GM12875 (cell line): ENCODE results near the gene USP31.

ENCODE experiments used
- H3K4me3 ChIP-seq: one replicate; pipeline ENCODE4 v1.5.1; 2011; ENCODE audit warnings: low read depth, low read length, control low read depth
- CTCF ChIP-seq: IDR thresholded peaks from 2 replicates; pipeline ENCODE4 v1.5.1; 2011; ENCODE audit warnings: low read depth, mild to moderate bottlenecking, control low read depth, inconsistent platforms, low read length, moderate library complexity, borderline replicate concordance; ENCODE audit not compliant: insufficient read depth

The USP31 gene

GRCh38 chr16:23064639-23065038, 84.6 kb downstream of the USP31 start:
- TF ChIP-seq CTCF, result no peak
- H3K4me3 ChIP-seq, result no peak overlapping the region

DNA sequence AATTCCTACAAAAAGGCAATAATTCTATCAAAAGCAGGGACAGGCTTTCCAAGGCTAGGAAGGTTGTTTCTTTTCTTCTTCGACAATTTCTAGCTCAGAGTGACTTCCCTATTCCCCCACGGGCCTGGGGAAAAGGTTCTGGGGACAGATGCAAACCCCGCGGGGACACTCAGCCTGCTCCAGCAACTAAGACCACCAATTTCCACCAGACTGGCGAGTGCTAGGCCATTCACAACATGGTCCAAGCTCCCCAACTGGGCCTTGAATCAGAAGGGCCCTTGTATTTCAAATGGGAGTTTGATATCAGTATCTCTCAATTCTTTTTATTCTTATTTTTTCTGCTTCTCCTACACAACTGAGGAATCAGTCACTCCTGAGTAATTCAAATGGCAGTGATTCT, 86.7 kb downstream of the USP31 start:
- no peak overlapping the region for H3K4me3 ChIP-seq
- TF ChIP-seq CTCF, result no peak

DNA sequence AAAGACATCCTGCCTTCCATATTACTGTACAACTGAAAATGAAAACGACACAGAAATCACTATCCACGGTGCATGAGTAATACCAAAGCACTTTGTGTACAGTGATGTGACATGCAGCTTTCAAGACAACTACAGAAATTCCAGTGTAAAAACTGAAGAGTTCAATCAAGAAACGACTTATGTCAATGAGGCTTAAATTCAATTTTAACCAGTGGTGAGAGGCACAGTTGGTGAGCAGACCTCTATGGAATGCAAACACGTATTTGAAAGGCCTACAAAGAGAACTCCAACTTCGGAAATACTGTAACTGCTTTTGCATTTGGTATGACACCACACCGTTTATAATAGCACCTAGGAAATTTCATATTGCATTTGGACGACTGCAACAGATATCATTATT, 87.6 kb downstream of the USP31 start:
- TF ChIP-seq CTCF, result no peak
- H3K4me3 ChIP-seq, result no peak overlapping the region

DNA sequence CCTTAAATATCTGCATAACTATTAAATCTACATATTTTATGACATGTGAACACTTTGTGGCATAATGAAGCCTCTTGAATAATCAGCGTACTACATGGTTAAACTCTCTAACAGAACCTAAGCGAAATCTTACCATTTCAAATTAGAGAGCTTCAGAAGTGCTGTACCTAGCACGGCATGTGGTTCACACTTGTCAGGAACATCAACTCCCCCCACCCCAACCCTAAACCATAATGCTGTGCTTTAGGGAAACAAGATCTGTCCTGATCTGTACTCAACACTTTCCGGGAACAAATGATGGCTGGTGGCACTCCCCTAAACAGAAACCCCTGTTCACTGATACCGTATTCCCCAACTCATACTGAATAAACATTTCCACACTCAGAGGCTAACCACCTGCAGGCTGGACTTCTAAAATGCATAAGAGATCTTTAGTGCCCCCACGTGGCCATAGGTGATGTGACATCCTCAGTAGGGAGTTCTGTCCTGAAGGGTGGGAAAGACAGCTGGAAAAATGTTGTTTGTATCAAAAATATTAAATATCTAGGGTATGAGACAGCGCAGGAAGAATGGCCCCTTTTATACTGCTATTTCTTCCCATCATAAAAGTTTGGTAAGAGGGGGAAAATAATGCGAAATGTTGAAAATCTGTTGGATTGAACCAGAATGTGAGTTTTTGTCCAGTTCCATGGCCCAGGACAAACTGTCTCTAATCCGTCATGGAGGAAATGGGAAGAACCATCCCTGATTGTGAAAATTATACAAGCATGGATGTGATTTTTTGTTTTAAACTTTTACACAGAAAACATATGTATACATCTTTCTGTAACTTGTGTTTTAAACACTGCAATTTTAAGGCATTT, 88.6 kb downstream of the USP31 start:
- no peak overlapping the region for H3K4me3 ChIP-seq
- peak; percentile 77; the same call in 1 of the 2 replicates for TF ChIP-seq CTCF

DNA sequence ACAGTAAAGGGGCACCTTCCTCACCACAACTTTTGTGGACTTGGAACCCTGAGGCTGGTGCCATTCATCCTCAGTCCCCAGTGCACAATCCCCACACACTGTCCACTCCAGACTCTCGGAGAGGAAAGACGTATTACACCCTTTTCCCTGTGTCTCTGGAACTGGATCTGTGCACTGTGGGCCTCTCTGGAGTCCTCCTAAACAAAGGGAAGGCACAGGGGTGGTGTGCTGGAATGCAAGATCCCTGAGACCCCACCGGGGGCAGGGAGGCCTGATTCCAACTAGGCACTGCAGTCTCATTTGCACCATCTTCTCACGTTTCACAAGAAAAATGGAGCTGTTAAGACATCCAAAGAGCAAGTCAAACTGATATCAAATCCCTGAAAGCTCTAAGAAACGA, 89.8 kb downstream of the USP31 start:
- H3K4me3 ChIP-seq, result no peak overlapping the region
- no peak for TF ChIP-seq CTCF

DNA sequence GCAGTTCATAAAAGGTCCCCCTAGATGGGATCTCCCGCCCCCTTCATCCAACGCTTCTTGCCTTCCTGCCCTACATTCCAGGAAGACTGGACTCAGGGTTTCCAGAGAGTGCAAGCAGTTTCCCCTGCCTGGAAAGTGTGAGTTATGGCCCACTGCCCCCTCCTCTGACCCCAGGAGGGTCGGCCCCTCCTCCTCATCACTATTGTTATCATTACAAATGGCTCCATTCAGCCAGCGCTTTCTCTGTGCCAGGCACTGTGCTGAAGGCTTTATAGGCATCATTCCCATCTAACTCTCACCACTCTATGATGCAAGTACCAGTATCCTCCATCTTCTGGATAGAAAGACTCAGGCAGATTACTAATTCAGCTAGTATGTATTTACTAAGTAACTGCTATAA, 90.7 kb downstream of the USP31 start:
- H3K4me3 ChIP-seq, result no peak overlapping the region
- TF ChIP-seq CTCF, result no peak

- TF ChIP-seq CTCF, result no peak
- H3K4me3 ChIP-seq, result no peak overlapping the region
Observed at GRCh38 chr16:23057013-23057596, 92.1 kb downstream of the USP31 start.
